SIG-M5 (cell line): Measurements from ENCODE around the gene LIM2.

ENCODE experiments used
- DNase-seq: peaks from one replicate; lab custom pipeline; 2025; lab: John Stamatoyannopoulos, UW

The LIM2 gene

DNA sequence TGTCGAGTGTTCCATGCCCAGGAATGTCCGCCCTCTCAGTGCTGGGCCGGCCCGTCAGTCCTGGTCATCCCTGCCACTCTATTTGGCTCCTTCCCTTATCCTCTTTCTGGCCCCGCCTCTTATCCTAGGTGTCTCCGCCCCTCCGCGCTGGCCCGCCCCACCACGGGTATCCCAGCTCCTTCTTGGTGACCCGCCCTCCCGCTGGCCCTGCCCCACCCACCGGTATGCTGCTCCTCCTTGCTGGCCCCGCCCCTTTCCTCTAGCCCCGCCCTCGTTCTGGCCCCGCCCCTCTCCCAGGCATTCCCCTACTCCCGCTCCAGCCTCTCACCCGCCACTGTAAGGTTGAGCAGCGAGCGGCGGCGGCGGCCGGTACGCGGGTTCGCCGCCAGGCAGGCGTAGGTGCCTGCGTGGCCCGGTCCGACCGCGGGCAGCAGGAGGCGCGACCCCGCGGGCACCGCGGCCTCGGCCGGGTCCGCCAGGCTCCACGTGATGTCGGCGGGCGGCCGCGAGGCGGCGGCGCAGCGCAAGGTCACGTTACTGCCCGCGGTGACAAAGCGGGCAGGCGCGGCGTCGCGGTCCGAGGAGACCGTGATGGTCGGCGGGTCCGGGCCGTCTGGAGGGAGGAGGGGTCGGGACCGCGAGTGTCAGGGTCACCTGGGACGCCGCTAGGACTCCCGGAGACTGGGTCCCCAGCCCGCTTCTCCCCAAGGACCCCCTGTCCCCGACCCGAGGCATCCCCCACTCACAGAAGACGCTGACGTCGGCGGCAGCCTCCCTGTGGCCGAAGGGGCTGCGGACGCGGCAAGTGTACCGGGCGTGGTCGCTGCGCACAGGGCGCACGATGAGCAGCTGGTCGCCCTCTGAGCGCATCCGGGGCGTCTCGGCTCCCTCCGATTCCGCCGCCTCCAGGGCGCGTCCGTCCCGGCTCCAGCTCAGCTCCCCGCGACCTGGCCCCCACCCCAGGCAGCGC is 47.8 kb downstream of the LIM2 start:
- peak; percentile 57 for DNase-seq

DNA sequence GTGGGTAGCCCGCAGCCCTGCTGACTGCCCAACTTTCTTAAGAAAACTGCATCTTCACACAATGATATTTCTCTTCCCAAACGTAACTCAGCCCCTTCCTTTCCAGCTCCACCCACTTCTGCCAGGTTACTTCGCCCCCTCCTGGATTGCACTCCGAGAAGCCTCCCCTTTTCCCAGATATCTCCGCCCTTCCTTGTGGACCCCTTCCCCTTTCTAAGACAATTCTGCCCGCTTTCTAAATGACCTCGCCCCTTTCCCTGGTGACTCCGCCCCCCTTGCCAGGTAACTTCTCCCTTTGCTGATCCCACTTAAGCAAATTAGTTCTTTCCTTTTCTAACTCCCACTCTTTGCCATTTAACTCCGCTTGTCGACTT is 48.5 kb downstream of the LIM2 start:
- no peak for DNase-seq

DNA sequence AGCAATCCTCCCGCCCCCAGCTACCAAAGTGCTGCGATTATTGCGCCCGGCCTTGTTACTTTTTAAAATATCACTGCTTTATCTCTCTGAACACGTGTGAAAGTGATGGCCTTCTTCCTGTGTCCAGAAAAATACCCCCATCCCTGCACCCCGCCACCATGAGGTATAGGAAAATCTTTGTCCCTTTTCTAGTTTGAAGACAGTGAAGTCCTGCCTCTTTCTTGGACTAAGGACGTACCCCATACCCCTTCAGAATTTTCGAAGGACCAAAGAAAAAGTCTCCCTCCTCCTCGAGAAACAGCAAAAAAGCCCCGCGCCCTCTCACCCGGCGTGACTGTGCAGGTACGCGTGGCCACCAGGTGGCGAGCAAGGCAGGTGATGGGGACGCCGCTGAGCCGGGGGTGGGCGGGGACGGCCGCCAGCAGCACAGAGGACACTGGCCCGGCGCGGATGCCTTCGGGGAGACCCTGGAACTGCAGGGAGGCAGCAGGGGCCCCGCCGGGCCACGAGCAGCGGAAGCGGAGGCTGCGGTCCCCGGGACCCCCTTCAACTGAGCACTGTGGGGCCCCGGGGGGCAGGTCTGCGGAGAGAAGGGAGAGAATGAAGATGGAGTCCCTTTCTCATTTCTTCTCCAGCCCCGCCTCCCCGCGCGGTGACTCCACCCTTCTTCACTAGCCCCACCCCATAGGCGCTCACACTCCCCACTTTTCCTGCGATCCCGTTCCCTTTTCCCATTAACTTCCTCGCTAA is 49.0 kb downstream of the LIM2 start:
- DNase-seq, result no peak

DNA sequence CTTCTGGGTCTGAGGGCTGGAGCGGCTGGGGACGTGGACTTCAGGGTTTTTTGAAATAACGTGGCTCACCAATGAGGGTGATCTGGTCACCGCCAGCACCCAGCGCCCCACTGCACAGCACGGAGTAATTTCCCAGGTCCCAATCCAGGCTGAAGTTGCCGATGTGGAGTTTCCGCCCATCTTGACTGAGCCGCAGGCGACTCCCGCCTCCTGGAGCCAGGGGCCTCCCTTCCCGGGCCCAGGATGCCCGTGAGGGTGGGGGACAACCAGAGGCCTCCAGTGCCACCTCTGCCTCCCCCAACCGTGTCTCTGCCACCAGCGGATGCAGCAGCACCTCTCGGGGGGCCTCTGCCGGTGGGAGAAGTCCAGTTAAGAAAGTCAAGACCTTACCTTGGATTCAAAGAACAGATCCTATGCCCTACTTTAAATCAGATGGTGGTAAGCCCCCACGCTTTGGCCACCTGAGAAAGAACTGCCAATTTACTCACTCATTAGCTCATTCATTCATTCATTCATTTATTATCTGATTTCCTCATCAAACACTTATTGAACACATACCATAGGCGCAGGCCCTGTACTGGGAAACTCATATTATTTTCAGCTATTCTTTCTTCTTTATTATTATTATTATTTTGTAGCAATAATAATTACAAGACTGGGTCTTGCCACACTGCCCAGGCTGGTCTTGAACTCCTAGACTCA is 49.8 kb downstream of the LIM2 start:
- no peak for DNase-seq

DNA sequence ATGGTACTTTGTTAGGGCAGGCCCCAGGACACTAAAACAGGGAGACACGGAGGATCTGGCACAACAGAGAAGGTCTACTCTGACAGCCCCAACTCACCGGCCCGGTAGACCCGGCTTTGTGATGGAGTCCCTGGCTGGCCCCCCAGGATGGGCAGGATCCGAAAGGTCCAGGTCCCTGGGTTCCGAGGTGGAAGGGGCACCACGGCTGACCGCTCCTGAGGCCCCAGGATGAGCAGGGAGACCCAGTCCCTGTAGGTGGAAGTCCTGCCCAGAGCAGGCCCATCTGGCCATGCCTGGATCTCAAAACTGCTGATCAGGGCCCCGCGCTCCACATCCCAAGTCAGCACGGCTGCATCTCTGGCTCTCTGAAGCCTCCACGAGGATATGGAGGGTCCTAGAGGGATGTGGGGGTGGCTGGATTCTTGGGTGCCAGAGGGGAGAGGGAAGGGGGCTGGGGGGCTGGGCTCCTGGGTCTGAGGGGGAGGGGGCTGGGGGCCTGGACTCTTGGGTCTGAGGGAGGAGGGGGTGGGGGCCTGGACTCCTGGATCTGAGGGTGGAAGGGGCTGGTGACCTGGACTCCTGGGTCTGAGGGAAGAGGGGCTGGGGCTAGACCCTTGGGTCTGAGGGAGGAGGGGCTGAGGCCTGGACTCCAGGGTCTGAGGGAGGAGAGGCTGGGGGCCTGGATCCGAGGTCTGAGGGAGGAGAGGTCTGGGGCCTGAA is 50.5 kb downstream of the LIM2 start:
- DNase-seq, result no peak

DNA sequence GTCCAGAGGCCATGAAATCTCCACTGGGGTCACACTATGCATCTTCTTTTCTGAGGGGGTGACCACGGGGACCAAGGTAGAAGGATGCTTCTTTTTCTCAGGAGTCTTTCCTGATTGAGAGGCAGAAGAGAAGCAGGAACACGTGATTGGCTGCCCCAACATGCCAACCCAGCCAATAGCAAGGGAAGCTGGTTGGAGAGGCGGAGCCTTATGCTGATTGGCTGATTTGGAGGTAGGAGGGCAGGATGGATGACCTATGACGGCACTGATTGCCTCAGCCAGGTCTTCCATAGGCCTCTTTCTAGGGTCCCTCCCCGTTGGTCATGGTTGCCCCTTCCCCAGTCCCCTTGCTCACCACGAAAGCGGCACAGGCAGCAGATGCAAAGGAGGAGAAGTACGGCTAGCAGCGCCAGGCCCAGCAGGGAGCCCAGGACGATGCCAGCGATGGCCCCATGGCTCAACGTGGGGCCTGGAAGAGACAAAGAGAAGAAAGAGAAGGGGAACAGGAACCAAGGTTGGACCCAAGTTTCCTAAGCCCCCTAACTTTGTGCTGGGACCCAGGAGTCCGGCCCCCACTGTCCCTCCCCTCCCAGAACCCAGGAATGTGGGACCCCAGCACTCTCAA is 53.8 kb downstream of the LIM2 start:
- DNase-seq, result no peak

DNA sequence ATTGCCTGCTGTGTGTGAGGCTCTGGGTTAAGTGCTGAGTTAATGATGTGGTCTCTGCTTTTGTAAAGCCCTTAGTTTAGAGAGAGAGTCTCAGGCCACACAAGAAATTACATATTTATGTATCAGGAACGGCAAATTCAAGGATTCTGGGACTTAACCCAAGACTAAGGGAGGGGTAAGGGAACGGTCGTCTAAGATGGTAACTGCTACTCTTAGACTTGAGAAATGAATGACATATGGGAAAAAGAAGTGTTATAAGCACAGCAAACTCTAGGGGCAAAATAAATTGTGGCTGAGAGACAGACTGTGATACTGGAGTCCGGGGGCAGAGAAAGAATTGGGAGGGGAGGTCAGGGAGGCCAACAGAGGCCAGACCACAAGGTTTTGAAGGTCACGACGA is 56.1 kb downstream of the LIM2 start:
- DNase-seq, result no peak

DNA sequence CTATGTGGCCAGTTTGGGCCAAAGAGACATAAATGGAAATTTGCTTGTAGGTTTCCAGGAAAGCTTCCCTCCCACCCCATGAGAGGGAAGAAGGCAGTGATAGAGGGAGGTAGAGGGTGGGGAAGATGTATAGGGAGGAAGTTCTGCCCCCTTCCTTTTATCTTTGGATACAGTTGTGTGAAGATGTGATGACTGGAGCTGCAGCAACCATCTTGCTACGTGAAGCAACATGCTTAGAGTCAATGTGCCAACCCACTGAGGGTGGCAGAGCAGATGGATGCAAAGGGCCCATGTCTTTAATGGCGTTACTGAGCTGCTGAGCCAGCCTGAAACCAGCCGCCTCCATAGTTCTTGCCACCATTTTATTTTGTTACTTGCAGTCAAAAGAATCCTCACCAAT is 56.6 kb downstream of the LIM2 start:
- DNase-seq, result no peak

DNA sequence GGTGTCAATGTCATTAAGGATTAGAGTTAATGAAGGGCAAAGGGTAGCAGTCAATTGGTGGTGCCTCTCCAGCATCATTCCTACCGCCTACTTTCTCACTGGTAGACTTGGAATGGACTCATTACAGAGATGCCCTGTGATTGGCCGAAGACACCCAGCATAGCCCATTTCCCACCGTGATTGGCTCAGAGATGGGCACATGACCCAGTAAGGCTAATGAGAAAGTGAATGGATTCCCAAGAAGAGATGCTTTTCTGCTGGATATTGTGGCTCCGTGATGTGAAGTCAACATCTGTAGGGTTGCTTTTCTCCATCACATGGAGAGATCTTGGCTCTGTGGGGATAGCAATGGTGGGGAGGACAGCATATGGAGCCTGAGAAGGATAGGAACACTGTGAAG is 57.4 kb downstream of the LIM2 start:
- DNase-seq, result no peak
